BJ (cell line): Measurements from ENCODE around the gene LY6G5B. TPM values are rescaled to one million over a fixed set of nuclear protein-coding genes. Genes with fewer than 3 reads are reported as not detected.

Experiments used
- CTCF ChIA-PET: fragments of 350-600 bp; formaldehyde crosslinking; extraction: SDS; loops from one replicate; lab custom pipeline; 2021; ENCODE audit warnings: antibody characterized with exemption, inconsistent platforms; lab: Yijun Ruan, JAX
- POLR2A ChIA-PET: fragments of 300-600 bp; sonication (Branson Sonifier 250); formaldehyde crosslinking; extraction: SDS; loops from one replicate; lab custom pipeline; 2021; ENCODE audit warnings: antibody characterized with exemption; lab: Charles Lee
- DNase-seq: peaks from one replicate; pipeline ENCODE4 v3.0.0-alpha.2; 2011; ENCODE audit warnings: low read depth
- H3K27me3 ChIP-seq: 2 replicates; pipeline ENCODE4 v1.6.0; 2011; ENCODE audit warnings: low read length; ENCODE audit not compliant: control insufficient read depth, insufficient read depth
- H3K36me3 ChIP-seq: 2 replicates; pipeline ENCODE4 v1.5.1; 2011; ENCODE audit warnings: low read length; ENCODE audit not compliant: control insufficient read depth, insufficient read depth
- H3K4me3 ChIP-seq: 2 replicates; pipeline ENCODE4 v1.5.1; 2011; ENCODE audit warnings: low read depth, mild to moderate bottlenecking, control low read depth, low read length
- CTCF ChIP-seq: IDR thresholded peaks from 2 replicates; pipeline ENCODE4 v1.5.1; 2011; ENCODE audit warnings: low read depth, mild to moderate bottlenecking, control low read depth, inconsistent platforms, low read length, moderate library complexity; ENCODE audit not compliant: insufficient read depth
- polyA plus RNA-seq: library from polyadenylated mRNA; depleted of rRNA; stranded (reverse); fragments of >200 nt; gene quantifications from 2 replicates; pipeline ENCODE4 v1.2.3, GENCODE V29; 2011

LY6G5B gene
- polyA plus RNA-seq, 1 experiment: 10.8 TPM

GRCh38 chr6:31660381-31661261 is 9.2 kb upstream of the LY6G5B start, which contains the start of gene C6orf47:
TSS of gene C6orf47 (minus strand) at chr6:31660778. CDS start at chr6:31659947, 831 bp downstream.
- ChIA-PET POLR2A (interaction anchor here (0.5 to 1.0 kb wide), 3 partner anchors 9 to 146 kb away, joined by 3 to 11 read pairs (median 3); partner anchors contain the start of gene LSM2), CTCF (interaction anchor here (0.6 to 1.6 kb wide), 5 partner anchors 9 to 203 kb away, joined by 3 to 8 read pairs (median 4); partner anchors contain the start of genes ATP6V1G2 and BAG6)
- H3K27me3 ChIP-seq: no peaks in the 10 kb centered on the region
- no peak for DNase-seq
- H3K36me3 ChIP-seq: peaks cover 8% of the 10 kb centered on the region
- TF ChIP-seq CTCF: no peak
- H3K4me3 ChIP-seq: peak within 1 kb of the TSS; percentile 59

GRCh38 chr6:31661262-31662123 is 8.3 kb upstream of the LY6G5B start:
- no peak for DNase-seq
- Histone ChIP-seq H3K27me3 (no peaks in the 10 kb centered on the region), H3K4me3 (peak overlapping the region; percentile 59; the same call in 1 of the 2 replicates), H3K36me3 (peaks cover 7% of the 10 kb centered on the region)
- no peak for TF ChIP-seq CTCF
- POLR2A ChIA-PET: interaction anchor here (1.0 kb wide), 1 partner anchor 10 kb away, joined by 11 read pairs; no protein-coding TSS in a partner anchor
- CTCF ChIA-PET: interaction anchor here (0.6 to 1.6 kb wide), 5 partner anchors 9 to 202 kb away, joined by 3 to 8 read pairs (median 4); partner anchors contain the start of genes ATP6V1G2 and BAG6

GRCh38 chr6:31662124-31662723 is 7.6 kb upstream of the LY6G5B start:
- ChIA-PET POLR2A (no interaction called here), CTCF (interaction anchor here (0.6 kb wide), 1 partner anchor 113 kb away, joined by 3 read pairs; no protein-coding TSS in a partner anchor)
- DNase-seq: no peak
- H3K4me3 ChIP-seq: no peak overlapping the region
- TF ChIP-seq CTCF: no peak
- H3K36me3 ChIP-seq: peaks cover 8% of the 10 kb centered on the region
- no peaks in the 10 kb centered on the region for H3K27me3 ChIP-seq

GRCh38 chr6:31663126-31663960 is 6.4 kb upstream of the LY6G5B start:
- Histone ChIP-seq H3K4me3 (peak overlapping the region; percentile 91), H3K27me3 (no peaks in the 10 kb centered on the region), H3K36me3 (peaks cover 18% of the 10 kb centered on the region)
- ChIA-PET CTCF (interaction anchor here (0.6 to 1.5 kb wide), 8 partner anchors 10 to 170 kb away, joined by 3 to 5 read pairs (median 3); partner anchors contain the start of genes ATP6V1G2, BAG6 and DDAH2), POLR2A (interaction anchor here (0.6 to 1.1 kb wide), 2 partner anchors 11 to 264 kb away, joined by 3 read pairs; partner anchors contain the start of genes BAG6 and C2)
- no peak for TF ChIP-seq CTCF
- DNase-seq: no peak
